Measurements from ENCODE around the gene CSNK1A1.

CSNK1A1 gene

DNA sequence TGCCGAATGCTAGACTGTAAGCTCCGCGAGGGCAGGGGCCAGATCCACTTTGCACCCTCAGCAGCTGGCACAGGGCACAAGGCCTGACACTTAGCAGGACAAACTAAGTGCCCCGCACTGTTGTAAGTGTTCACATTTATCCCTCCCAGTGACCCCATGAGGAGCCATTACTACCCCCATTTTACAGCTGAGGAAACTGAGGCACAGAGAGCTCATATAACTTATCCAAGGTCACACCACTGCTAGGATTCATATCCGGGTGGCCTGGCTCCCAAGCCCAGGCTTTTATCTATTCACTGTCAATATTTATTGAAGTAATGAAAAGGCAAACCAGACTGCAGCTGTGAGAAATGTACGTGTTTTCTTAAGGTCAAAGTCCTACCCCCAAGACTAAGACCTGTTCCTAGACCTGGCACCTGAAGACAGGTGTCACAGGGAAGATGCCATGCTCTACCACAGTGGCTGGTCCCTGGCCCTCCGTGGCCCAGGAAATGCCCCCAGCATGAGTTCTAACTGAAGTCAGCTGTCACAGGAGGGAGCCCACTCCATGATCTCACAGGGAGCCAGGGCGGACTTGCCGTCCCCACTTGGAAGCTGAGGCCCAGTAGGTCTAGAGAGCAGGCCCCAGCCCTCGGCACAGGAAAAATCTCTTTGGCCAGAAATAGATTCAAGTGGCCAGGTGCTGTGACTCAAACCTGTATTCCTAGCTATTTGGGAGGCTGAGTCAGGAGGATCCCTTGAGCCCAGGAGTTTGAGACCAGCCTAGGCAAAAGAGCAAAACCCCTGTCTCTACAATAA lies 97.4 kb downstream of the CSNK1A1 start:
- TF ChIP-seq, protein P1, sequence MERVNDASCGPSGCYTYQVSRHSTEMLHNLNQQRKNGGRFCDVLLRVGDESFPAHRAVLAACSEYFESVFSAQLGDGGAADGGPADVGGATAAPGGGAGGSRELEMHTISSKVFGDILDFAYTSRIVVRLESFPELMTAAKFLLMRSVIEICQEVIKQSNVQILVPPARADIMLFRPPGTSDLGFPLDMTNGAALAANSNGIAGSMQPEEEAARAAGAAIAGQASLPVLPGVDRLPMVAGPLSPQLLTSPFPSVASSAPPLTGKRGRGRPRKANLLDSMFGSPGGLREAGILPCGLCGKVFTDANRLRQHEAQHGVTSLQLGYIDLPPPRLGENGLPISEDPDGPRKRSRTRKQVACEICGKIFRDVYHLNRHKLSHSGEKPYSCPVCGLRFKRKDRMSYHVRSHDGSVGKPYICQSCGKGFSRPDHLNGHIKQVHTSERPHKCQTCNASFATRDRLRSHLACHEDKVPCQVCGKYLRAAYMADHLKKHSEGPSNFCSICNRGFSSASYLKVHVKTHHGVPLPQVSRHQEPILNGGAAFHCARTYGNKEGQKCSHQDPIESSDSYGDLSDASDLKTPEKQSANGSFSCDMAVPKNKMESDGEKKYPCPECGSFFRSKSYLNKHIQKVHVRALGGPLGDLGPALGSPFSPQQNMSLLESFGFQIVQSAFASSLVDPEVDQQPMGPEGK (CRISPR knock-in tag; IDR thresholded peaks at IDR 0.05; ENCODE audit: borderline replicate concordance), result no peak
- TF ChIP-seq SNAI2 (CRISPR knock-in tag; IDR thresholded peaks at IDR 0.05) (no peak), ESRRG (CRISPR knock-in tag; IDR thresholded peaks at IDR 0.05) (no peak), CSDC2 (CRISPR knock-in tag; IDR thresholded peaks at IDR 0.05) (no peak), OSR1 (CRISPR knock-in tag; IDR thresholded peaks at IDR 0.05) (no peak), BACH2 (CRISPR knock-in tag; IDR thresholded peaks at IDR 0.05; ENCODE audit: borderline replicate concordance) (no peak), PPARA (CRISPR knock-in tag; IDR thresholded peaks at IDR 0.05; ENCODE audit: borderline replicate concordance) (no peak), ZFP3 (CRISPR knock-in tag; IDR thresholded peaks at IDR 0.05) (no peak), GLIS3 (CRISPR knock-in tag; IDR thresholded peaks at IDR 0.05) (no peak), TCF4 (CRISPR knock-in tag; IDR thresholded peaks at IDR 0.05; ENCODE audit: borderline replicate concordance) (no peak)
- TF ChIP-seq, protein P2, sequence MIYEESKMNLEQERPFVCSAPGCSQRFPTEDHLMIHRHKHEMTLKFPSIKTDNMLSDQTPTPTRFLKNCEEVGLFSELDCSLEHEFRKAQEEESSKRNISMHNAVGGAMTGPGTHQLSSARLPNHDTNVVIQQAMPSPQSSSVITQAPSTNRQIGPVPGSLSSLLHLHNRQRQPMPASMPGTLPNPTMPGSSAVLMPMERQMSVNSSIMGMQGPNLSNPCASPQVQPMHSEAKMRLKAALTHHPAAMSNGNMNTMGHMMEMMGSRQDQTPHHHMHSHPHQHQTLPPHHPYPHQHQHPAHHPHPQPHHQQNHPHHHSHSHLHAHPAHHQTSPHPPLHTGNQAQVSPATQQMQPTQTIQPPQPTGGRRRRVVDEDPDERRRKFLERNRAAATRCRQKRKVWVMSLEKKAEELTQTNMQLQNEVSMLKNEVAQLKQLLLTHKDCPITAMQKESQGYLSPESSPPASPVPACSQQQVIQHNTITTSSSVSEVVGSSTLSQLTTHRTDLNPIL (CRISPR knock-in tag; IDR thresholded peaks at IDR 0.05; ENCODE audit: low read depth), result no peak
- no peak for ATAC-seq

DNA sequence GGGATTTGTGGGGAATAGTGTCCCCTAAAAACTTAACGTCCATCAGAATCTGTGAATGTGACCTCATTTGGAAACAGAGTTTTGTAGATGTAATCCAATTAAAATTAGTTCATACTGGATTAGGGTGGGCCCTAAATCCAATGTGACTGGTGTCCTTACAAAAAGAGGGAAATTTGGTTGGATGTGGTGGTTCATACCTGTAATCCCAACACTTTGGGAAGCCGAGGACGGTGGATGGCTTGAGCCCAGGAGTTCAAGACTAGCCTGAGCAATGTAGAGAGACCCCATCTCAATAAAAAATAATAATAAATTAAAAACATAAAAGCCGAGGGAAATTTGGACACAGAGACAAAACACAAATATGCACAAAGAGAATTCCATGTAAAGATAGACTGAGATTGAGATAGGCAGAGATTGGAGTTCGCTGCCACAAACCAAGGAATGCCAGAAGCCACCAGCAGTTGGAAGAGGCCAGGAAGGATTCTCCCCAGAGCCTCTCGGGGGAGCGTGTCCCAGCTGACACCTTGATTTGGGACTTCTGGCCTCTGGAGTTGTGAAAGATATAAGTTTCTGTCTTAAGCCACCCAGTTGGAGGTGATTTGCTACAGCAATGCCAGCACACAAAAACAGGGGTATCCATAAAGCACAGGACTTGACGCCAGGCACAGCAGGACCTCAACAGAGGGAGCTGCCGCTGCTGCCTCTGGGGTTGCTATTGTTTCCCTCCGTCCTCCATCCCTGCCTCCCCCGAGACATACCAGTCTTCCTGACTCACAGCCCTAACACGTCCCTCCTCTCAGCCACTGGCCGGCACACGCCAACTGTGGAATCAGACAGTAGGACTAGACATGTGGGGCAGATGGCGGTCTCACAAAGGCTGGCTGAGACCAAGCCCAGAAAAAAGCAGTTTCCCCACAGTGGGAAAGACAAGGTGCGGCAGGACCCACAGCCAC lies 98.3 kb downstream of the CSNK1A1 start:
- TF ChIP-seq BACH2 (CRISPR knock-in tag; IDR thresholded peaks at IDR 0.05; ENCODE audit: borderline replicate concordance) (no peak), ZFP3 (CRISPR knock-in tag; IDR thresholded peaks at IDR 0.05) (peak; percentile 23; the same call in 1 of the 2 replicates)
- ATAC-seq, result peak; percentile 81

DNA sequence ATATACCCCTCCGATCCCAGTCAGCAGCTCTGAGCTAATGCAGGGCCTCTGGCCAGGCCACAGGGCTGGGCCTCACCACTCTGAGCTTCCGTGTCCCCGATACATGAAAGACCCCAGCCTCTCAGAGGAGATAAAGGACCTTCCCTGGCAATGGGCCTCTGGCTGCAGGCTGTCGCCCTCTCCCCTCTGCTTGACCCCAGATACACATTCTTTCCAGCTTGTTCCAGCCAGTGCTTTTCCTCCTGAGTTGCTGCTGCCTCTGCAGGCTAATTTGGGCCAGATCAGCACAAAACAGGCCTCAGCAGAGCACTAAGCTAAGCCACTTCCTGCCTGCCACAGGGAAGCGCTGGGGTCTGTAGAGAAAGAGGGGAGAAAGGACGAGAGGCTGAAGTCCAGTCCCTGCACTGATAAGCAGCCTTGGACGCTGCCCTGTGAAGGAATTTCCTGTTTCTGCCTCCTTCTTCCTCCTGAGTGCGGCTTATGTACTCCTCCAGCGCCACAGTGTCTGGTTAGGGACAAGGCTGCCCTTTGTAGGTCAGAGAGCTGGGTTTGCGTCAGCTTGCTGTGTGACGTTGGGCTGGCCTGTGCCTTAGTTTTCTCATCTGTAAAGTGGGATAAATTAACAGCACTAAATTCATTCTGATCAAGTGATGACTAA lies 99.1 kb downstream of the CSNK1A1 start:
- 0 out of 2 replicates have a peak, but pooled peaks have one; percentile 7 for TF ChIP-seq RARB (CRISPR knock-in tag; IDR thresholded peaks at IDR 0.05)
- TF ChIP-seq, protein P3, sequence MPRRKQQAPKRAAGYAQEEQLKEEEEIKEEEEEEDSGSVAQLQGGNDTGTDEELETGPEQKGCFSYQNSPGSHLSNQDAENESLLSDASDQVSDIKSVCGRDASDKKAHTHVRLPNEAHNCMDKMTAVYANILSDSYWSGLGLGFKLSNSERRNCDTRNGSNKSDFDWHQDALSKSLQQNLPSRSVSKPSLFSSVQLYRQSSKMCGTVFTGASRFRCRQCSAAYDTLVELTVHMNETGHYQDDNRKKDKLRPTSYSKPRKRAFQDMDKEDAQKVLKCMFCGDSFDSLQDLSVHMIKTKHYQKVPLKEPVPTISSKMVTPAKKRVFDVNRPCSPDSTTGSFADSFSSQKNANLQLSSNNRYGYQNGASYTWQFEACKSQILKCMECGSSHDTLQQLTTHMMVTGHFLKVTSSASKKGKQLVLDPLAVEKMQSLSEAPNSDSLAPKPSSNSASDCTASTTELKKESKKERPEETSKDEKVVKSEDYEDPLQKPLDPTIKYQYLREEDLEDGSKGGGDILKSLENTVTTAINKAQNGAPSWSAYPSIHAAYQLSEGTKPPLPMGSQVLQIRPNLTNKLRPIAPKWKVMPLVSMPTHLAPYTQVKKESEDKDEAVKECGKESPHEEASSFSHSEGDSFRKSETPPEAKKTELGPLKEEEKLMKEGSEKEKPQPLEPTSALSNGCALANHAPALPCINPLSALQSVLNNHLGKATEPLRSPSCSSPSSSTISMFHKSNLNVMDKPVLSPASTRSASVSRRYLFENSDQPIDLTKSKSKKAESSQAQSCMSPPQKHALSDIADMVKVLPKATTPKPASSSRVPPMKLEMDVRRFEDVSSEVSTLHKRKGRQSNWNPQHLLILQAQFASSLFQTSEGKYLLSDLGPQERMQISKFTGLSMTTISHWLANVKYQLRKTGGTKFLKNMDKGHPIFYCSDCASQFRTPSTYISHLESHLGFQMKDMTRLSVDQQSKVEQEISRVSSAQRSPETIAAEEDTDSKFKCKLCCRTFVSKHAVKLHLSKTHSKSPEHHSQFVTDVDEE (CRISPR knock-in tag; IDR thresholded peaks at IDR 0.05), result no peak
- ATAC-seq, result peak; percentile 45

DNA sequence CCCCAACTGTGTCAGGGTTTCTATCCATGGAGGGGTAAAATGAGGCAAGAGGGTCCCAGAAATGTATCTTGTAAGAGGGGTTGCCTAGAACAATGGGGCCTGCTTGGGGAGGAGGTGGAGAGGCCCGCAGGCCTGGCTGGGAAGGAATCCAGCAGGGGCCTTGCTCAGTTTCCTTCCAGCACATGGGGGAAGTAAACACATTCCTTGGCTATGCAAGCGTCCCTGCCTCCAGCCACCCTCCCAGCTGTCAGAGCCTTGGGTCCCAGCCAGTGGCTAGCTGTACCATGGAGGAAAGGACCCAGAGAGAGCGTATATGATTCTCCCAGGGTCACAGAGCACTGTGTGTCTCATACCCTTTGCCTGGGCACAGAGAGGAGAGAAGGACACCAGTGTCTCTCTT lies 101.0 kb downstream of the CSNK1A1 start:
- TF ChIP-seq, protein P4, sequence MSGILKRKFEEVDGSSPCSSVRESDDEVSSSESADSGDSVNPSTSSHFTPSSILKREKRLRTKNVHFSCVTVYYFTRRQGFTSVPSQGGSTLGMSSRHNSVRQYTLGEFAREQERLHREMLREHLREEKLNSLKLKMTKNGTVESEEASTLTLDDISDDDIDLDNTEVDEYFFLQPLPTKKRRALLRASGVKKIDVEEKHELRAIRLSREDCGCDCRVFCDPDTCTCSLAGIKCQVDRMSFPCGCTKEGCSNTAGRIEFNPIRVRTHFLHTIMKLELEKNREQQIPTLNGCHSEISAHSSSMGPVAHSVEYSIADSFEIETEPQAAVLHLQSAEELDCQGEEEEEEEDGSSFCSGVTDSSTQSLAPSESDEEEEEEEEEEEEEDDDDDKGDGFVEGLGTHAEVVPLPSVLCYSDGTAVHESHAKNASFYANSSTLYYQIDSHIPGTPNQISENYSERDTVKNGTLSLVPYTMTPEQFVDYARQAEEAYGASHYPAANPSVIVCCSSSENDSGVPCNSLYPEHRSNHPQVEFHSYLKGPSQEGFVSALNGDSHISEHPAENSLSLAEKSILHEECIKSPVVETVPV (CRISPR knock-in tag; IDR thresholded peaks at IDR 0.05), result no peak
- no peak for TF ChIP-seq OSR1 (CRISPR knock-in tag; IDR thresholded peaks at IDR 0.05)
- no peak for TF ChIP-seq CSDC2 (CRISPR knock-in tag; IDR thresholded peaks at IDR 0.05)
- TF ChIP-seq ZFP30 (CRISPR knock-in tag; IDR thresholded peaks at IDR 0.05), result no peak
- no peak for TF ChIP-seq ZNF565 (CRISPR knock-in tag; conservative IDR thresholded peaks at IDR 0.05; ENCODE audit: low read depth)
- TF ChIP-seq, protein P3 (CRISPR knock-in tag; IDR thresholded peaks at IDR 0.05), result no peak
- no peak for TF ChIP-seq BACH2 (CRISPR knock-in tag; IDR thresholded peaks at IDR 0.05; ENCODE audit: borderline replicate concordance)
- TF ChIP-seq ZFP3 (CRISPR knock-in tag; IDR thresholded peaks at IDR 0.05), result no peak
- TF ChIP-seq ZC3H10 (CRISPR knock-in tag; IDR thresholded peaks at IDR 0.05), result no peak
- TF ChIP-seq, protein P2 (CRISPR knock-in tag; IDR thresholded peaks at IDR 0.05; ENCODE audit: low read depth), result no peak
- ATAC-seq, result no peak; the same call in 2 of the 3 replicates
